Vagina (tissue), 2 donors: ENCODE measurements around the gene KCNE3. TPM values are rescaled to one million over a fixed set of nuclear protein-coding genes. Genes with fewer than 3 reads are reported as not detected.

Source experiments
- DNase-seq, 2 donors: peaks; one replicate each; pipeline ENCODE4 v3.0.0-alpha.2; 2017; ENCODE audit errors: extremely low spot score in 2 of 2
- H3K27ac ChIP-seq: fragments of 200-600 bp; sonication (generic); one replicate; pipeline ENCODE4 v1.5.1; 2019
- H3K27me3 ChIP-seq: fragments of 200-600 bp; sonication (generic); one replicate; pipeline ENCODE4 v1.5.1; 2019
- H3K36me3 ChIP-seq, 2 donors: fragments of 200-600 bp; sonication (generic); one replicate each; pipeline ENCODE4 v1.5.1; 2017 to 2019
- H3K4me1 ChIP-seq: fragments of 200-600 bp; sonication (generic); one replicate; pipeline ENCODE4 v1.5.1; 2019
- H3K4me3 ChIP-seq, 2 donors: fragments of 200-600 bp; sonication (generic); 1 replicate in 1 of 2; 2 replicates in 1 of 2; pipeline ENCODE4 v1.5.1; 2016 to 2019
- H3K9me3 ChIP-seq: fragments of 200-600 bp; sonication (generic); one replicate; pipeline ENCODE4 v1.5.1; 2019
- CTCF ChIP-seq, 3 experiments: fragments of 450-650 bp in 2 of 3; fragments of 200-600 bp in 1 of 3; sonication (generic) in 1 of 3; IDR thresholded peaks; one replicate each; pipeline ENCODE4 v1.5.1; 2017 to 2019; ENCODE audit warnings: antibody characterized with exemption in 3 of 3, mild to moderate bottlenecking in 2 of 3, moderate library complexity in 2 of 3
- POLR2A ChIP-seq, 2 donors: fragments of 450-650 bp; IDR thresholded peaks; one replicate each; pipeline ENCODE4 v1.6.1; 2017; ENCODE audit warnings: antibody characterized with exemption in 2 of 2, mild to moderate bottlenecking in 2 of 2, moderate library complexity in 2 of 2
- POLR2AphosphoS5 ChIP-seq, 2 donors: sonication (generic); formaldehyde crosslinking; IDR thresholded peaks; one replicate each; pipeline ENCODE4 v1.9.0; 2017; ENCODE audit warnings: antibody characterized with exemption in 2 of 2, mild to moderate bottlenecking in 2 of 2, low read depth in 1 of 2; ENCODE audit not compliant: insufficient read depth in 1 of 2
- intact Hi-C: fragments of 100-400 bp; cut with DNase I; formaldehyde crosslinking; loops from one replicate; pipeline ENCODE4 v1.15.1; 2023
- total RNA-seq: library from RNA; depleted of rRNA; stranded (reverse); fragments of >200 nt; gene quantifications from one replicate; pipeline ENCODE4 v1.2.3, GENCODE V29; 2016

Gene KCNE3
- total RNA-seq, 1 donor from 2014 or later, result 5.2 TPM

GRCh38 chr11:74490941-74491340 is 23.6 kb upstream of the KCNE3 start:
- Histone ChIP-seq H3K27me3 (no peaks in the 10 kb centered on the region), H3K4me3 (no peak overlapping the region), H3K9me3 (no peaks in the 10 kb centered on the region), H3K27ac (no peak overlapping the region), H3K36me3 (no peaks in the 10 kb centered on the region), H3K4me1 (peaks cover 12% of the 10 kb centered on the region)
- intact Hi-C loops, result no loop called here
- TF ChIP-seq POLR2AphosphoS5 (IDR thresholded peaks at IDR 0.05; ENCODE audit: insufficient read depth in 1 of 2, low read depth in 1 of 2), result no peak
- TF ChIP-seq POLR2A (IDR thresholded peaks at IDR 0.05), result no peak
- TF ChIP-seq CTCF (IDR thresholded peaks at IDR 0.05), result no peak
- DNase-seq, result no peak

- intact Hi-C loops, result no loop called here
- Histone ChIP-seq H3K9me3 (no peaks in the 10 kb centered on the region), H3K4me1 (no peaks in the 10 kb centered on the region), H3K36me3 (no peaks in the 10 kb centered on the region), H3K4me3 (no peak overlapping the region), H3K27me3 (no peaks in the 10 kb centered on the region), H3K27ac (no peak overlapping the region)
- TF ChIP-seq POLR2AphosphoS5 (IDR thresholded peaks at IDR 0.05; ENCODE audit: insufficient read depth in 1 of 2, low read depth in 1 of 2), result no peak
- TF ChIP-seq CTCF (IDR thresholded peaks at IDR 0.05), result no peak
- no peak for DNase-seq
Measured at GRCh38 chr11:74487875-74488274, 20.5 kb upstream of the KCNE3 start.

GRCh38 chr11:74485868-74486267 is 18.5 kb upstream of the KCNE3 start:
- H3K27me3 ChIP-seq, result no peaks in the 10 kb centered on the region
- H3K36me3 ChIP-seq, result no peaks in the 10 kb centered on the region
- H3K27ac ChIP-seq, result no peak overlapping the region
- no peaks in the 10 kb centered on the region for H3K4me1 ChIP-seq
- H3K9me3 ChIP-seq, result no peaks in the 10 kb centered on the region
- no peak for DNase-seq
- no peak for TF ChIP-seq POLR2AphosphoS5 (IDR thresholded peaks at IDR 0.05; ENCODE audit: insufficient read depth in 1 of 2, low read depth in 1 of 2)
- TF ChIP-seq CTCF (IDR thresholded peaks at IDR 0.05), result no peak
- no peak for TF ChIP-seq POLR2A (IDR thresholded peaks at IDR 0.05)
- no peak overlapping the region for H3K4me3 ChIP-seq
- intact Hi-C loops, result no loop called here

GRCh38 chr11:74480688-74481417 is 13.5 kb upstream of the KCNE3 start:
- Histone ChIP-seq H3K9me3 (no peaks in the 10 kb centered on the region), H3K4me3 (no peak overlapping the region), H3K4me1 (no peaks in the 10 kb centered on the region), H3K27me3 (no peaks in the 10 kb centered on the region), H3K36me3 (no peaks in the 10 kb centered on the region), H3K27ac (no peak overlapping the region)
- intact Hi-C loops, result no loop called here
- no peak for TF ChIP-seq POLR2A (IDR thresholded peaks at IDR 0.05)
- TF ChIP-seq POLR2AphosphoS5 (IDR thresholded peaks at IDR 0.05; ENCODE audit: insufficient read depth in 1 of 2, low read depth in 1 of 2), result no peak
- TF ChIP-seq CTCF (IDR thresholded peaks at IDR 0.05), result no peak
- DNase-seq, result no peak

- Histone ChIP-seq H3K4me3 (no peak overlapping the region), H3K27ac (no peak overlapping the region), H3K4me1 (no peaks in the 10 kb centered on the region), H3K27me3 (no peaks in the 10 kb centered on the region), H3K36me3 (no peaks in the 10 kb centered on the region), H3K9me3 (no peaks in the 10 kb centered on the region)
- TF ChIP-seq CTCF (IDR thresholded peaks at IDR 0.05) (no peak), POLR2AphosphoS5 (IDR thresholded peaks at IDR 0.05; ENCODE audit: insufficient read depth in 1 of 2, low read depth in 1 of 2) (no peak), POLR2A (IDR thresholded peaks at IDR 0.05) (no peak)
- no peak for DNase-seq
- intact Hi-C loops, result no loop called here
Measured at GRCh38 chr11:74479732-74480123, 12.4 kb upstream of the KCNE3 start.
